NCI-H2196 treated with DMSO at 0.1 percent for 48 hours (cell line): ENCODE data around the gene TEX261.
A peak's percentile ranks its signal among the peaks of the same experiment; 100 is the strongest.
"Not testable (repeated sequence)": the region's sequence is repeated elsewhere in the genome, so short reads cannot be mapped to it uniquely, and the experiment has no call there.

Source experiments
- DNase-seq: peaks from one replicate; lab custom pipeline; 2025; ENCODE audit not compliant: unreplicated experiment; lab: John Stamatoyannopoulos, UW

TEX261 gene

DNA sequence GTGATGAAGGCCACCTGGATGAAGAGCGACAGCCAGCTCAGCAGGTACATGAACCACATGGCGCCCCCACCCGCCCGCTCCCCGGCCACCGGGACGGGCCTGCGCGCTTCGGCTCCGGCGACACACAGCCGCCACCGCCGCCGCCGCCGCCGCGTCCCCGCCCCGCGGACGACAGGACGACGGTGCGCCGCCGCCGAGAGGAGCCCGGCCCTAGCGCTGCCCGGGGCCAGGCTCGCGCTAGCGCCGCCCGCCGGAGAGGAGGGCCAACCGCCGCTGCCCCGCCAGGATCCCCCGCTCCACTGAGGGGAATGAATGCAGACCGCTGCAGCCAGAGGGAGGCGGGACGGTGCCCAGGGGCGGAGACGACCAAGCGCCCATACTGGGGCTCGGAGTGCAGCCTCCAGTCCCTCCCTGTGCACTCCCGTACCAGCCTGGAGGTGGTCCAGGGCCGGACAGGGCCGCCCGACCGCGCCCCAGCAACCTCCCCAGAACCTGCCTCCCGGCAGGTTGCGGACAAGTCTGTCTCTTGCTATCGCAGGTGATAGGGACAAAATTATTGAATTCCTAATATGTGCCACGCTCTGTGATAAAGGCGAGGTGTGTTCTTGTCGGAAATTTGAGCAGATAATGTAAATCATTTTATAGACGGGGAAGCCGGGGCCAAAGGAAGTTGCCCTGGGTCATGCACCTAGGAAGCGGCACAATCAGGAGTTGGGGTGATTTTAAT is at the start of gene TEX261:
TEX261 (minus strand) TSS at position 175 of the 727 bp plus-strand sequence; CDS start at position 59, 116 bp downstream.
- DNase-seq: peak; percentile 54

DNA sequence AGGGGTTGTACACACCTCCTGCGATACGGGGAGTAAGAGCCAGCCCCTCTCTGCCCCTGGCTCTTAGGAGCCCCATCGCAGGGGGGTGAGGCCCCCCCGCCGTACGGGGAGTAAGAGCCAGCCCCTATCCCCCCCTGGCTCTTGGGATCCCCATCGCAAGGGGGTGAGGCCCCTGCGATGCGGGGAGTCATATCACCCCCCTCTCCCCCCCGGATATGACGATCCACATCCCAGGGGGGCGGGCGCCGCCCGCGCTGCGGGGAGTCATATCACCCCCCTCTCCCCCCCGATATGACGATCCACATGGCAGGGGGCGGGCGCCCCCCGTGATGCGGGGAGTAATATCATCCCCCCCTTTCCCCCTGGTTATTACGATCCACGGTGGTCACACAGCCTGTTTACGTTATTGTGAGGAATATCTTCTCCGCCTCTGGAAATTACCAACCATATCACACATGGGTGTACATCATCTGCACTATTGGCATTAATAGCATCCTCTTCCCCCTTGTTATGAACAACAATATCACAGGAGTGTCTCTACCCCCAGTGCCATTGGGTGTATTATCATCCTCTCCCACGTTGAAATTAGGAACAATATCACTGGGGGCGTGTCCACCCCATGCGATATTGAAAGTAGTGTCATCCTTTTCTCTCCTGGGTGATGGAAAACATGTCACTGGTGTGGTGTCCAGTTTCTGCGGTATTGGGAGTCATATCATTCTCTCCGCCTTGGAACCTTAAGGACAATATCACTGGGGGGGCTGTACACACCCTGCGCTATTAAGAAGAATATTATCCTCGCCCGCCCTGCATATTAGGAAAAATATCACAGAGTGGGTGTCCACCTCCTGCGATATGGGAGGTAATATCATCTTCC is 49.1 kb upstream of the TEX261 start:
- DNase-seq: no peak

DNA sequence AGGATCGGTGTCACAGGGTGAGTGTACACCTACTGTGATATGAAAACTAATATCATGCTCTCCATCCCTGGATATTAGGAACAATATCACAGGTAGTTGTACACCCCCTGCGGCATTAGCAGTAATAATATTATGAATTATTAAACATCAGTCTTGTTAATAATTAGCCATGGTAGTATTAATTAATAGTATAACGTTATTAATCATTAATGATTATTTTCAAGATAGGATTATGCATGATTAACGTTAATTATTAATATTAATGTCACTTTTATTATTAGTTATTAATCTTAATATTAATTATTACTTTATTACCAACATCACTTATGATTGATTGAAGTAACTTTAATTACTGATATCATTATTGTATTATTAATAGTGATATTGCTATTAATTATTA is 47.6 kb upstream of the TEX261 start:
- no peak for DNase-seq

DNA sequence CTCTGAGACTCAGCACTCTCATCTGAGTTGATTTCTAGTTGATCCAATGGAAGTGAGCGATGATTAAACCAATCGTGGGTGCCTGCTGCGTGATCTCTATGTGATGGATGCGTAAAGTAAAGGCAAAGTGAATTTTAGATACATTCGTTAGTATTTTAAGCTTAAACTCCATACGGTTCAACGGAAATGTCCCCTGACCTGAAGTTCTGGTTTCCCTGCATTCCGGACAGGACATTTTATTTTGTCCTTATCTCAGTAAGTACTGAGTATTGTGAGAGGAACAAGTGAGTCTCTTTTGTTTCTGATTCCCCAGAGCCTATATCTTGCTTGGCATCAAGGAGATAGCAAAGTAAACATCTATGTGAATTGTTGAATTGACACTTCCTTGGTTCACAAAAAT is 41.6 kb upstream of the TEX261 start:
- DNase-seq: not testable (repeated sequence)

DNA sequence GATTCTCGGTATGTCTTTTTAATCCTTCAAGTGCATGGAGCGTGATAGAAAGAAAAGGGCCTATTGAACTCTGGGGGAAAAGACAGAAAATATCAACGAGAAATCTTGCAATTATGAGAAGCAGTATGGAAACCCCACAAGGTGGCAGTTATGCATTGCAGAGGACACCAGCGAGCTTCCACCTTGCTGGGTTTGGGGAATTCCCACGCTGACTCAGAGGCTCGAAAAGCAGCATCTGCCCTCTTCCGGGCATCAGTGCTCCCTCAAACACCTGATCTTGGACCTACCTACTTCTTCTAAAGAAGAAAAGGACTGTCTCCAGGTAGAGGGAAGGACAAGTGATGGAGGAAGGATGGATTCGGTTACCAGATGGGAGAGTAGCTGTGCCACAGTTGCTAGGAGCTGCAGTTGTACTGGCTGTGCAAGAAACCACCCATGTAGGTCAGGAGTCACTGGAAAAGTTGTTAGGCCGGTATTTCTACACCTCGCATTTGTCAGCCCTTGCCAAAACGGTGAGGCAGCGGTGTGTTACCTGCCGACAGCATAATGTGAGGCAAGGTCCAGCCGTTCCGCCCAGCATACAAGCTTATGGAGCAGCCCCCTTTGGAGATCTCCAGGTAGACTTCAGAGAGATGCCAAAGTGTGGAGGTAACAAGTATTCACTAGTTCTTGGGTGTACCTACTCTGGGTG is 29.0 kb upstream of the TEX261 start:
- not testable (repeated sequence) for DNase-seq

DNA sequence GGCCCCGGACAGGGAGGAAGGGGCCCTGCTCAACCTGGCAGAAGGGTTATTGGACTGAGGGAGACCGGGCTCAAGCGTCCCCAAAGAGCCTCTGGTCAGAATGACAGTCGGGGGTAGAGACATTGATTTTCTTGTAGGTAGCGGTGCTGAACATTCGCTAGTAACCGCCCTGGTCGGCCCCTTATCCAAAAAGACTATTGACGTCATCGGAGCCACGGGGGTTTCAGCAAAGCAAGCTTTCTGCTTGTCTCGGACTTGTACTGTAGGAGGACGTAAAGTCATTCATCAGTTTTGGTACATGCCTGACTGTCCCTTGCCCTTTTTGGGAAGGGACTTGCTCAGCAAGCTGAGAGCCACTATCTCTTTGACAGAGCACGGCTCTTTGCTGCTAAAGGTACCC is 26.7 kb upstream of the TEX261 start:
- not testable (repeated sequence) for DNase-seq

DNA sequence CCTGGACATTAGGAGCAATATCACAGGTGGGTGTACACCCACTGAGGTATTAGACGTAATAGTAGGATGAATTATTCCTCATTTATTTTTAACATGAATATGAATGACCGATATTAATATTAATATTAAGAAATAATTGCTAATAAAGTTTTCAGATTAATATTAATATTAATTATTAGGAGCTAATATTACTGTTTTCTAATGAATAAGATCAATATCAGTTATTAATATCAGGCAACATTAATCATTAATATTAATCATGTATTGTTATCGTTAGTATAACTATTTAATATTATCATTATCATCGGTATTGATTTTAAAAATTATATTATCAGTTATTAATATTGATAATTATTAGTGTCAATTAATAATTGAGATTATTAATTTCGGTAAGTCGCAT is 25.3 kb upstream of the TEX261 start:
- DNase-seq: not testable (repeated sequence)

DNA sequence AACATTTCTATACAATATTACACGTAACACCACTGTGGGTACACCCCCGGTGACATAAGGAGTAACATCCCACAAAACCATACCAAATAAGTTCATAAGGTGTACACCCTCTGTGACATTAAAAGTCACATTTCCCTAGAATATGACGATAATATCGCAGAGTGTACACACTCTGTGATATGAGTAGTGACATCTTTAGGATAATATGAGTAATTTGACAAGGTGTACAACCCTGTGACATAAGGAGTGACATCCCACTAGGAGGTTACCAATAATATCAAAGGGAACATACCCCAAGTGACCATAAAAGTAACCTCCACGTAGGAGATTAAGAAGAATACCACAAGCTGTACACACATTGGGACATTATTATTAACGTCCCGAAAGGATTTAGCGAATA is 24.0 kb upstream of the TEX261 start:
- no peak for DNase-seq

DNA sequence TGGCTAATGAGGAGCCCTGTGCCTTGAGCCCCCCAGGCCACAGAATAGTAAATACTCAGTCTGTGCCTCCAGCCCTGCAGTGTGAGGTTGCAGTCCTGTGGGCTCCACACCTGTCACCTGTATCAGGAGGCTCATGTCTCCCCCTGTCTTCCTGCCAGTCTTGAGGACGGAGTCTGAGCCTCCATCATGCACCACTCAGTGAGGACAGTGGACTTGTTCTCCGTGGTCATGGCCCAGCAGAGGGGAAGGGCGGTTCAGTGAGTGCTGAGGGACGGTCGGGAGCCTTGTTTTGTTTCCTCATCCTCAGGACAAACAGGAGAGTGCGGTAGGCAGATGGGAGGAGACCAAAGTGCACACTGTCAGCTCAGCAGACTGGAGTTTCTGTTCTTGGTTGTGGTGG is 17.1 kb upstream of the TEX261 start:
- not testable (repeated sequence) for DNase-seq

DNA sequence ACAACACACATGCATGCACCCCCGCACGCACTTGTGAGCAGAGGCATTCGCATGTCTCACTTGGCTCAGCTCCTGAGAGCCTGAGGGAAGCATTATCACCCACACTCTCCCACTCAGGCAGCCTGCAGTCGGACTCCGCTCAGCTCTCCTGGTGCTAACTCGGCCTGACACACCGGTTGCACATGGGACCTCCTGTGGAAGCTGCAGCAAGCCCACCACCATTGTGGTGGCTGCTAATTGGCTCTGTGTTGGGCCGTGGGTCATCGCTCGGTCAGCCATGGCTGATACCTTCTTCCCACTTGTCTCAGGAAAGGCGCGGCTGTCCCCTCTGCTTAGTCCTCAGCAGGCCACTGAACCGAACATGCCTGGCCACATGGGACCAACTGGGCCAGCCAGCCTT is 13.7 kb upstream of the TEX261 start:
- no peak for DNase-seq

DNA sequence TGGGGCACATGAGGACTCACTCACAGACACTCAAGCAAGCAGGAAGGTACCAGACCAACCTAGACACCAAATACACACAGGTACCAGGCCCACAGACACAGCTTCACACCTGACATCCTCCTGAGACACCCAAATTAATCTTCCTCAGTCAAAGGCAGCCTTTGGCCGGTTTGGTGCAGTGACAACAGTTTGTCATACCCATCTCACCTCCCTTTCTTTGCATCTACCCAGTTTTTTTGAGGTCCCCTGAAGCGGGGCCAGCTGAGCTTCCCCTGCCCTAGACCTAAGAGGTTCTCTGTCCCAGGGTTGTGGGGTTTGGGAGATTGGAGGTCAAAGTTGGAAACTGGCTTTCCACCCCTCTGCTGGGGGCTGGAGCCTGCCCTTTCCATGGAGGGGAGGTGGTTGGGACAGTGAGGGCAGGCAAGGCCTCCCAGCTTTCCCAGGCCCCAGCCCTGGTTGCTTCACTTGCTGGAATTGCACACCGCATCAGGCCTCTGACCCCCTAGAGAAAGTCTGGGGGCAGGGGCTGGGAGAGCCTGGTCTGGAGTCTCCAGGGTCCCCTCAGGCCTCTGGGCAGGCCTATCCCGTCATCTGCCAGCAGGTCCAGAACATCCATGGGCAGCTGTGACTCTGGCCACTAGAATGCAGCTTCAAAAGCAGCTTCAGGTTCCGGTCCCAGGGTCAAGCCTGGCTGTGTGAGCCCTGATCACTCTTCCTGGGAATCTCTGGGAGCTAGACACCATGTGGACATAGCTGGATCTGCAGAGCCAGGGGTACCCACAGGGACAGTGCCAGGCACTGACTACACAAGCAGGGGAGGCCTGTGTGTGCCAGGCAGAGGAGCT is 12.5 kb upstream of the TEX261 start:
- no peak for DNase-seq

DNA sequence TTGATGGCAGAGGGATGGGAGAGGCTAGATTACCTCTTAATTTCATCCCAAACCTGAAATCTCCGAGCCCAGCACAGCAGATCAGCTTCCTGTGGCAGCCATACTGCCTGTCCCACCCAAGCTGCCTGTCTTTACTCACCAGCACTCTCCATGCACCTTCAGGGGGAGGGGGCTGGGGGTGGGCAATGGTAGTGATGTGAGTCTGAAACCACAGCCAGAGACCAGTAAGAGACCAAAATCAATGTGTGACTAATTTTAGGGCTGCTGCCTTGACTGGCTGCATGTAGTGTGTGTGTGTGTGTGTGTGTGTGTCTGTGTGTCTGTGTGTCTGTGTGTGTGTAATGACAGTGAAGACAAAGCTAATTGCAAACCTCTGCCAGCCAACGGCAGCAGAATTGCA is 11.7 kb upstream of the TEX261 start:
- DNase-seq: no peak

DNA sequence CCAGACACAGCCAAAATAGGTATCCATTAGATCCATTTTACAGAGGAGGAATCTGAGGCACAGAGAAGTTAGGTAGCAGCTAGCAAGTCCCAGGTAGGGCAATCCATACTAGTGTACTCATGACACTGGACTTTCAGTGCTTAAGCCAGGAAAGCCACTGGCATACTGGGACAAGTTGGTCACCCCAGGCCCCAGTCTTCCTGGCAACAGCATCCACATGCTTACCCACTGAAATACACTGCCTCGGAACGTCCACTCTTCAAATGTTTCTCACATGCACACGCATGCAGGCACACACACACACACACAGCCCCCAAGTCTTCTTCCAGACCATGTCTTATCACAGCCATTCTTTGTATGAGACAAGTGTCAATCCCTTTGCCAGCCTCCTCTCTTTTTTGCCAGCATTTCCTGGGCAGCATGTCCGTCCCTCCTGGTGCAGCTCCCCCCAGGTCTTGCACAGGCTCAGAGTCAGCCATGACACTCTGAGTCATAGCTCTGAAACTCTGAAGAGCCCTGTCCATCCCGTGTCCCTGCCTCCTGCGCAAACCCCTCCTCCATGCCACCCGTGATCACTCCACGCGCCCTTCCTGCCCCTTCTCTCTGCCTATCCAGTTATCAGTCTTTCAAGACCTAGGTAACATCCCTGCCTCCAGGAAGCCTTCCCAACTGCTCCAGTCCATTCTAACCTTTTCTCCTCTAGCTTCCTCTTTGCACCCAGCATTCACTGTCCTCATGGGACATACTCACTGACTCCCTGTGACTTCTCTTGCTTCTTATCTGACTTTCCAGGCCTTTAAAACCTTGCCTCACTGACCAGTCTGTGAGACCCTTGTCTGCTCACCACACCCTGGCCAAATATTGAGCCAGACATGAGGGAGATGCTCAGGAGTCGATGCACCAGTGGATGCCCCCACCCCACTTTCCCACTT is 10.9 kb upstream of the TEX261 start:
- no peak for DNase-seq

DNA sequence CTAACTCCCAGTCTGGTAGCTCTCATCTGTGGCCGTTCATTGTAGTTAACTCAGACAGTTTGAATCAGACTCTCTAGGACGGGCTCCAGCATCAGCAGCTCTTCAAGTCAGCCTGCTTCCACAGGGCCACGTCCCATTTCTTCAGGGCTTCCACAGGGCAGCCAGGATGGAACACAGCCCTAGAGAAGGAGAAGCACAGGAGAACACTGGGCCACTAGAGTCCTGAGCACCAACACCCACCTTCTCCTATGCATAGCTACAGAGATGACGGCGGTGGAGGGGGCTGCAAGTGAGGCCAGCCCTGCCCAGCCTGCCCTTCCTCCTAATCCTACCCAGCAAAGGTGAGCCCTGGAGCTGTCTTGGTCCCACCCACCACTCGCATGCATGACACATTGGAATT is 10.2 kb upstream of the TEX261 start:
- no peak for DNase-seq

DNA sequence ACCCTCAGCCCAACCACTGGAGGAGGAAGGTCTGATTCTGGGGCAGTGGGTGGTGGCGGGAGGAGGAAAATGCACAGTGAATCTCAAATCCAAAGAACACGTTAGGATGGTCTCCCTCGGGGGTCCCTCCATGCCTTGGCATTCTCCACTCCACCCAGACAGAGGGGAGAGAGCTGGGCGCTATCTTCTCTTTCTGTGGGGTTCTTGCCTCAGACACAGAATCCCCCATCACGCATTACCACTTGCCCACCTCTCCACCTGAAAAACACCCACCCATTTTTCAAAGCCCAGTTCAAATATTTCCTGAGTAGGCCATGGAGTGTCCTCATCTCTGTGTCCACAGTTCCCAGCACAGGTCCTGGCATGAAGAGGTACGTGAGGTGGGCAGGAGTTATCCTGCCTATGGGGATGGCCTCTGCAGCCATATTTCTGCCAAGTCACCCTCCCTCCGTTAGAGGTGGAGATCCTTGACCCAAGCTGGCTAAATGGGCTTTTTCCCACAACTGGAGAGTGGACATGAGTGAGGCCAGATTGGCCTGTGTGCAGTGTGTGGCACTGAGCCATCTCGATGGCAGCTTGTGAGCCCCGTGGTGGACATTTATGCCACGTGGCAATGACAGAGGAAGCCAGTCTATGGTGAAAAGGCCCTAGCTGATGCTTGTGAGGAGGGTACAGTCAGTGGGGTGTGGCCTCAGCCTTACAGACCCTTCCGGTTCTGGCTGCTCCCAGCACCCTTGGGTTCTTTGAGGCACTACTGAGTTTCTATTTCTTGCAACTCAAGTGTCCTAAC is 9.5 kb upstream of the TEX261 start:
- no peak for DNase-seq

DNA sequence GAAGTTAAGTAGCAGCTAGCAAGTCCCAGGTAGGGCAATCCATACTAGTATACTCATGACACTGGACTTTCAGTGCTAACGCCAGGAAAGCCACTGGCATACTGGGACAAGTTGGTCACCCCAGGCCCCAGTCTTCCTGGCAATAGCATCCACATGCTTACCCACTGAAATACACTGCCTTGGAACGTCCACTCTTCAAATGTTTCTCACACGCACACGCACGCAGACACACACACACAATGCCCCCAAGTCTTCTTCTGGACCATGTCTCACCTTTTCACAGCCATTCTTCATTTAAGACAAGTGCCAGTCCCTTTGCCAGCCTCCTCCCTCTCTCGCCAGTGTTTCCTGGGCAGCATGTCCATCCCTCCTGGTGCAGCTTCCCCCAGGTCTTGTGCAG is 8.7 kb upstream of the TEX261 start:
- DNase-seq: no peak

DNA sequence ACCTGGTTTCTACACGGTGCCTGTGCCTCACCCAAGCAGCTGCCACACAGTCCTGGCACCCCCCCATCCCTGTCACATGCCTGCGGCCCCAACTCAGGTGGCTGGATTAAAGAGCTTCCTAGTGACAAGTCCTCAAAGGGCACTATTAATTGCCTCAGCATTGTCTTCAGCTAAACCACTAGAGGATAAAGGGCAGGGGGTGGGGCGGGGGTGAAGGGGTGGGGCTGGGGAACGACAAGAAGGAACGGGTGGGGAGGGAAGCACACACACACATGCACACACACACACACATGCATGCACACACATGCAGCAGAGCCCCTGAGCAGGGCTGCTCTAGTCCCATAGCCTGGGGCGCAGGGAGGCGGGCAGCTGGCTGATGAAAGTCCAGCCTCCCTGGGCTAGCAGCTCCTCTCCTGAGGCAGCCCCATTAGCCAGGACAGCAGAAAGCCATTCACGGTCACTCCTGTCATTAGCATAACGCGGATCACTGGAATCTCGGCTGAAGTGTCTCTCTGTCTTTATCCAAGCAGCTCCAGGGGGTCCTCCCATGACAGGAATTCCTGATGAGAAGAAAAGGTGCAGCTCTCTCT is 7.4 kb upstream of the TEX261 start:
- DNase-seq: no peak

DNA sequence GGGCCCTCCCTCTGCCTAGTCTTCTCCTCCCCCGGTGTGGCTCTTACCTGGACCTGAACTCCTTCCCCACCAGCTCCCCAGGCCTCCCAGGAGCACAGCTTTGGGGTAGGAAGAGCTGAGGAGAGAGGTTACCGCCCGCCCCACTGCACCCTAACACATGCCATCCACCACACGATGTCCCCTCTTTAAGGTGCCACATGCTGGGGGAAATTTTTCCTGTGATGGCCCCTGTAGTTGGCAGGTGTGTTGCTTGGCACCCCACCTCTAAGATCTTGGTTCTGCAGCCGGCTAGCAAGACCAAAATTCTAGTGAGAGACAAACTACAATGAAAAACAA is 6.9 kb upstream of the TEX261 start:
- DNase-seq: no peak
